ENCODE results near the gene MYL12A. TPM values are rescaled to one million over a fixed set of nuclear protein-coding genes. Genes with fewer than 3 reads are reported as not detected.

Gene MYL12A
- total RNA-seq, 4 donors from 2014 or later, result 297 to 460 (median 380) TPM

DNA sequence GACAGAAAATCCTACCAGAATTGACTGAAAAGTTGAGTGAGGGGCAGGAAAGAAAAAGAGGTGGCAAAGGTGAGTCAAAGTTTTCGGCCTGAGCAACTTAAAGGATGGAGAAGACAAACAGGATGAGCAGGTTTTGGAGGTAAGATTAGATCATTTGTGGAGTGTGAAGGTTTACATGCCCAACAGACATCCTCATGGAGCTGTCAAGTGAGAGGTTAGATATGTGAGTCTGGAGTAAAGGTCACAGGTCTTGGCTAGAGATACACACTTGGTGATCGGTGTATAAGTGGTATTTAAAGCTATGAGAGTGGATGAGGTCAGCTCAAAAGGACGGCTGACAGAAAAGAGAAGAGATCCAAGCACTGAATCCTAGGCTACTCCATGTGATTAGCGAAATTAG, 11.1 kb upstream of the MYL12A start:
- no peak overlapping the region for H3K4me3 ChIP-seq
- intact Hi-C loops (cut with DNase I), result loop anchor here (5.0 kb wide), 1 partner anchor 89 kb away; no protein-coding TSS in a partner anchor
- no peak overlapping the region for H3K27ac ChIP-seq (replicated peaks in 1 of 4)
- 88% methylated on average over 4 of the region's 4 CpGs for WGBS
- H3K36me3 ChIP-seq, result no peaks in the 10 kb centered on the region
- H3K4me1 ChIP-seq, result no peaks in the 10 kb centered on the region
- no peaks in the 10 kb centered on the region for H3K27me3 ChIP-seq
- no peak for DNase-seq (ENCODE audit: extremely low spot score)
- H3K9me3 ChIP-seq, result no peaks in the 10 kb centered on the region
- TF ChIP-seq POLR2A (IDR thresholded peaks at IDR 0.05; ENCODE audit: low read depth) (no peak), POLR2AphosphoS5 (IDR thresholded peaks at IDR 0.05) (no peak), EP300 (IDR thresholded peaks at IDR 0.05) (no peak)
- TF ChIP-seq, protein P1, sequence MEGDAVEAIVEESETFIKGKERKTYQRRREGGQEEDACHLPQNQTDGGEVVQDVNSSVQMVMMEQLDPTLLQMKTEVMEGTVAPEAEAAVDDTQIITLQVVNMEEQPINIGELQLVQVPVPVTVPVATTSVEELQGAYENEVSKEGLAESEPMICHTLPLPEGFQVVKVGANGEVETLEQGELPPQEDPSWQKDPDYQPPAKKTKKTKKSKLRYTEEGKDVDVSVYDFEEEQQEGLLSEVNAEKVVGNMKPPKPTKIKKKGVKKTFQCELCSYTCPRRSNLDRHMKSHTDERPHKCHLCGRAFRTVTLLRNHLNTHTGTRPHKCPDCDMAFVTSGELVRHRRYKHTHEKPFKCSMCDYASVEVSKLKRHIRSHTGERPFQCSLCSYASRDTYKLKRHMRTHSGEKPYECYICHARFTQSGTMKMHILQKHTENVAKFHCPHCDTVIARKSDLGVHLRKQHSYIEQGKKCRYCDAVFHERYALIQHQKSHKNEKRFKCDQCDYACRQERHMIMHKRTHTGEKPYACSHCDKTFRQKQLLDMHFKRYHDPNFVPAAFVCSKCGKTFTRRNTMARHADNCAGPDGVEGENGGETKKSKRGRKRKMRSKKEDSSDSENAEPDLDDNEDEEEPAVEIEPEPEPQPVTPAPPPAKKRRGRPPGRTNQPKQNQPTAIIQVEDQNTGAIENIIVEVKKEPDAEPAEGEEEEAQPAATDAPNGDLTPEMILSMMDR (IDR thresholded peaks at IDR 0.05), result no peak

DNA sequence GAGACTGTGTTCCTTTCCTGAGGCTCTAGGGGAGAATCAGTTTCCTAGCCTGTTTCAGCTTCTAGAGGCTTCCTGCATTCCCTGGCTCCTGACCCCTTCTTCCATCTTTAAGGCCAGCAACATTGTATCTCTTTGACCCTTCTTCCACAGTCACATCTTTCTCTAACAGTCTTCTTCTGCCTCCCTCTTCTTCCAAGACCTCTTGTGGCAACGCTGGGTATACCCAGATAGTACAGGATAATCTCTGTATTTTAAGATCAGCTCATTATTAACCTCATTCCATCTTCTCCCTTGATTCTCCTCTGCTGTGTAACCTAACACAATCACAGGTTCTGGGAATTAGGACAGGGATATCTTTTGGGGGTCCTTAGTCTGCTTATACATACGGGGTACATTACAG, 8.9 kb upstream of the MYL12A start:
- Histone ChIP-seq H3K27me3 (no peaks in the 10 kb centered on the region), H3K27ac (replicated peaks in 1 of 4) (no peak overlapping the region), H3K36me3 (no peaks in the 10 kb centered on the region), H3K4me3 (no peak overlapping the region), H3K9me3 (no peaks in the 10 kb centered on the region), H3K4me1 (no peaks in the 10 kb centered on the region)
- no peak for DNase-seq (ENCODE audit: extremely low spot score)
- intact Hi-C loops (cut with DNase I), result loop anchor here (5.0 kb wide), 1 partner anchor 91 kb away; no protein-coding TSS in a partner anchor
- 89% methylated on average over 2 of the region's 2 CpGs for WGBS
- TF ChIP-seq, protein P1 (IDR thresholded peaks at IDR 0.05), result no peak
- TF ChIP-seq POLR2AphosphoS5 (IDR thresholded peaks at IDR 0.05) (no peak), POLR2A (IDR thresholded peaks at IDR 0.05; ENCODE audit: low read depth) (no peak), EP300 (IDR thresholded peaks at IDR 0.05) (no peak)

- H3K9me3 ChIP-seq, result no peaks in the 10 kb centered on the region
- no peak for DNase-seq (ENCODE audit: extremely low spot score)
- WGBS, result 72% methylated on average over 1 of the region's 1 CpG
- TF ChIP-seq, protein P1 (IDR thresholded peaks at IDR 0.05), result no peak
- no peak for TF ChIP-seq EP300 (IDR thresholded peaks at IDR 0.05)
- TF ChIP-seq POLR2AphosphoS5 (IDR thresholded peaks at IDR 0.05), result no peak
- no peak for TF ChIP-seq POLR2A (IDR thresholded peaks at IDR 0.05; ENCODE audit: low read depth)
- H3K4me1 ChIP-seq, result peaks cover 18 to 46% (median 41%) of the 10 kb centered on the region in 4 donors
- H3K27me3 ChIP-seq, result no peaks in the 10 kb centered on the region
- peak overlapping the region; percentile 87 to 98 (median 94) for H3K4me3 ChIP-seq
- peaks cover 0 to 12% (median 3%) of the 10 kb centered on the region in 4 donors for H3K36me3 ChIP-seq
- intact Hi-C loops (cut with DNase I), result loop anchor here (2.0 to 10.0 kb wide), 4 partner anchors 92 to 313 kb away; partner anchors contain the start of gene LPIN2
- H3K27ac ChIP-seq (replicated peaks in 1 of 4), result peak overlapping the region in 1 of 4 donors; percentile 99
Observed at GRCh38 chr18:3245185-3245564, 2.4 kb upstream of the MYL12A start.

- H3K4me1 ChIP-seq, result peaks cover 18 to 55% (median 49%) of the 10 kb centered on the region in 4 donors
- peaks cover 0 to 12% (median 3%) of the 10 kb centered on the region in 4 donors for H3K36me3 ChIP-seq
- no peaks in the 10 kb centered on the region for H3K9me3 ChIP-seq
- TF ChIP-seq POLR2AphosphoS5 (IDR thresholded peaks at IDR 0.05) (peak in 1 of 2 donors; percentile 84), POLR2A (IDR thresholded peaks at IDR 0.05; ENCODE audit: low read depth) (no peak), EP300 (IDR thresholded peaks at IDR 0.05) (no peak)
- TF ChIP-seq, protein P1 (IDR thresholded peaks at IDR 0.05), result peak; percentile 95 to 99 (median 95)
- peak overlapping the region; percentile 99 to 100 (median 99) for H3K27ac ChIP-seq (replicated peaks in 1 of 4)
- peak overlapping the region; percentile 87 to 98 (median 94) for H3K4me3 ChIP-seq
- 12% methylated on average over 29 of the region's 29 CpGs for WGBS
- intact Hi-C loops (cut with DNase I), result loop anchor here (2.0 to 10.0 kb wide), 4 partner anchors 93 to 314 kb away; partner anchors contain the start of gene LPIN2
- DNase-seq (ENCODE audit: extremely low spot score), result peak; percentile 97
- no peaks in the 10 kb centered on the region for H3K27me3 ChIP-seq
Observed at GRCh38 chr18:3245853-3246634, 1.6 kb upstream of the MYL12A start.
